A673 (cell line): ENCODE measurements around the gene CIT. TPM values are rescaled to one million over a fixed set of nuclear protein-coding genes. Genes with fewer than 3 reads are reported as not detected.

ENCODE experiments used
- BruUV-seq: library from RNA; stranded (reverse); fragments of 400-500 nt; replicated peaks from 2 replicates; lab custom pipeline; 2021; lab: Mats Ljungman, UMichigan
- CTCF ChIA-PET: fragments of 300-600 bp; sonication (Branson Sonifier 250); formaldehyde crosslinking; loops from one replicate; lab custom pipeline; 2022; ENCODE audit warnings: antibody characterized with exemption; lab: Charles Lee
- POLR2A ChIA-PET: fragments of 300-600 bp; sonication (Branson Sonifier 250); formaldehyde crosslinking; loops from one replicate; lab custom pipeline; 2022; ENCODE audit warnings: antibody characterized with exemption; ENCODE audit not compliant: low non-redundant PET; lab: Charles Lee
- DNase-seq: peaks from one replicate; pipeline ENCODE4 v3.0.0-alpha.2; 2015; ENCODE audit warnings: low spot score
- H3K27ac ChIP-seq: fragments of 200-600 bp; sonication (generic); 2 replicates; pipeline ENCODE4 v1.5.1; 2016; ENCODE audit warnings: mixed run types, low read depth, mild to moderate bottlenecking, mixed read lengths, antibody characterized with exemption, low read length; ENCODE audit not compliant: poor library complexity, severe bottlenecking
- H3K27me3 ChIP-seq: fragments of 200-600 bp; sonication (generic); replicated peaks from 2 replicates; pipeline ENCODE4 v1.6.1; 2017; ENCODE audit warnings: mixed run types, low read depth, mild to moderate bottlenecking, mixed read lengths, antibody characterized with exemption, low read length; ENCODE audit not compliant: insufficient read depth, poor library complexity
- H3K36me3 ChIP-seq: fragments of 200-600 bp; sonication (generic); 2 replicates; pipeline ENCODE4 v1.6.1; 2016; ENCODE audit warnings: mixed run types, mild to moderate bottlenecking, mixed read lengths, antibody characterized with exemption, low read length; ENCODE audit not compliant: insufficient read depth, poor library complexity, severe bottlenecking
- H3K4me1 ChIP-seq: fragments of 200-600 bp; sonication (generic); 2 replicates; pipeline ENCODE4 v1.6.1; 2017; ENCODE audit warnings: mixed run types, mild to moderate bottlenecking, mixed read lengths, antibody characterized with exemption, low read length; ENCODE audit not compliant: insufficient read depth, poor library complexity, severe bottlenecking
- H3K4me3 ChIP-seq: fragments of 200-600 bp; sonication (generic); 2 replicates; pipeline ENCODE4 v1.5.1; 2016; ENCODE audit warnings: low read depth, mixed run types, mild to moderate bottlenecking, mixed read lengths, low read length; ENCODE audit not compliant: poor library complexity, severe bottlenecking
- H3K9me3 ChIP-seq: fragments of 200-600 bp; sonication (generic); 2 replicates; pipeline ENCODE4 v1.6.1; 2016; ENCODE audit warnings: mixed run types, low read depth, mild to moderate bottlenecking, mixed read lengths, antibody characterized with exemption, low read length; ENCODE audit not compliant: poor library complexity, severe bottlenecking
- EZH2 ChIP-seq: fragments of 200-600 bp; sonication (generic); IDR thresholded peaks from 2 replicates; pipeline ENCODE4 v1.6.1; 2017; ENCODE audit warnings: borderline replicate concordance, low read depth, mild to moderate bottlenecking, mixed read lengths, antibody characterized with exemption, low read length; ENCODE audit not compliant: poor library complexity, severe bottlenecking
- intact Hi-C: fragments of 100-400 bp; cut with micrococcal nuclease; formaldehyde crosslinking; loops from one replicate; pipeline ENCODE4 v1.10.0; 2022; ENCODE audit not compliant: unreplicated experiment
- total RNA-seq: library from RNA; stranded (reverse); gene quantifications from 2 replicates; pipeline ENCODE4 v1.2.3, GENCODE V29; 2021
- TF ChIP-seq, protein P1 (sequence below): fragments of 300-800, 200-600 bp; sonication (generic); conservative IDR thresholded peaks from 2 replicates; pipeline ENCODE4 v1.5.1; 2017; ENCODE audit warnings: low read depth, mild to moderate bottlenecking, antibody characterized with exemption, low read length, moderate library complexity, mixed read lengths

CIT gene
- total RNA-seq, 1 experiment from 2014 or later, result 62.4 TPM

DNA sequence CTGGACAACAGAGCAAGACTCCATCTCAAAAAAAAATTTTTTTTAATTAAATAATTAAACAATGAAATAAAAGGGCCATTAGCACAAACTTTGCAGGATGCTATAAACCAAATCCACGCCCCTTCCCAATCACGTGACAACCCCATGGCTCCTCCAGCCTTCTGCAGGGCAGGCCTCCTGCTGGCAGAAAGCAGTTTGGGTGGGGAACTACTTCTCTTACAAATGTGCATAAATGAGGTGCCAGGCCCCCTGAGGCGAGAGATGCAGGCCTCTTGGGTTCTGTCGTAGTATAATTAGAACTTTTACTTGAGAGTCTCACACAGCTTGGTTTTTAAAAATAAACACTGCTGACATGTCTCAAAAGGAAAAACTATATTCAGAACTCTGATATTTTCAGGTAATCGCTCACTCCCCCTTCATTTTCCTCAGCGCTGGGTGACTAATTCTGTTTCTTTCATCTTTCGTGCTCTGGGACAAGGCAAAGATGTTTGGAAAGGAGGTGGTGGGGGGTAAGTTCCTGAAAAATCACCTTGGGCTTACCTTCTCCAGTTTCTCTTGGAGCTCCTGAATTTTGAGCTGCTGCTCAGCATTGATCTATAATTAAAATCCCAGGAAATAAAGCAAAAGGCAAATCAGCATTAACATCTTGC, 101.7 kb downstream of the CIT start:
- CTCF ChIA-PET, result no interaction called here
- Histone ChIP-seq H3K4me3 (no peak overlapping the region), H3K27ac (no peak overlapping the region), H3K36me3 (peaks cover 32% of the 10 kb centered on the region), H3K4me1 (no peaks in the 10 kb centered on the region), H3K27me3 (no peaks in the 10 kb centered on the region), H3K9me3 (no peaks in the 10 kb centered on the region)
- no peak for TF ChIP-seq EZH2
- TF ChIP-seq, protein P1, sequence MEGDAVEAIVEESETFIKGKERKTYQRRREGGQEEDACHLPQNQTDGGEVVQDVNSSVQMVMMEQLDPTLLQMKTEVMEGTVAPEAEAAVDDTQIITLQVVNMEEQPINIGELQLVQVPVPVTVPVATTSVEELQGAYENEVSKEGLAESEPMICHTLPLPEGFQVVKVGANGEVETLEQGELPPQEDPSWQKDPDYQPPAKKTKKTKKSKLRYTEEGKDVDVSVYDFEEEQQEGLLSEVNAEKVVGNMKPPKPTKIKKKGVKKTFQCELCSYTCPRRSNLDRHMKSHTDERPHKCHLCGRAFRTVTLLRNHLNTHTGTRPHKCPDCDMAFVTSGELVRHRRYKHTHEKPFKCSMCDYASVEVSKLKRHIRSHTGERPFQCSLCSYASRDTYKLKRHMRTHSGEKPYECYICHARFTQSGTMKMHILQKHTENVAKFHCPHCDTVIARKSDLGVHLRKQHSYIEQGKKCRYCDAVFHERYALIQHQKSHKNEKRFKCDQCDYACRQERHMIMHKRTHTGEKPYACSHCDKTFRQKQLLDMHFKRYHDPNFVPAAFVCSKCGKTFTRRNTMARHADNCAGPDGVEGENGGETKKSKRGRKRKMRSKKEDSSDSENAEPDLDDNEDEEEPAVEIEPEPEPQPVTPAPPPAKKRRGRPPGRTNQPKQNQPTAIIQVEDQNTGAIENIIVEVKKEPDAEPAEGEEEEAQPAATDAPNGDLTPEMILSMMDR, result no peak
- no TSS peak for BruUV-seq
- POLR2A ChIA-PET, result no interaction called here
- intact Hi-C loops, result no loop called here
- DNase-seq, result peak; percentile 15

DNA sequence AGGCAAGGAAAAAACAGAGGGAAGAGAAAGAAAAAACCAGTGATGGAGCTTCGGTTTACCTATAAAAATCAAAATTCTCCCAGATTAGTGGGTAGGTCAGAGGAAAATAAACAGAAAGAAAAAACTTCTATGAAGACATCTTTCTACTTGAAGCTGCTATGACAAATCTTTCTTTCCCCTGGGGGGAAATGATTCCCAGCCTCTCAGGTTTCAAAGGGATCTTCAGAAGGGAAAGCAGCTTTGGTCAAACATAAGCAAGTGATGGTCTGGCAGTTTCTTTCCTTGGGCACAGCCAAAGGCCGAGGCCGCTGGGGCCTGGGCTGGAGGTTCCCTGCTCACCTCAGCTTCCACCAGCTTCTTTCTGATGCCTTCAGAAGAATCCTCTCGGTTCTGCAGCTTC, 104.7 kb downstream of the CIT start:
- H3K4me3 ChIP-seq, result no peak overlapping the region
- ChIA-PET CTCF (no interaction called here), POLR2A (no interaction called here)
- no peaks in the 10 kb centered on the region for H3K9me3 ChIP-seq
- no peak for DNase-seq
- BruUV-seq, result no TSS peak
- intact Hi-C loops, result no loop called here
- TF ChIP-seq, protein P1, result no peak
- no peak for TF ChIP-seq EZH2
- peaks cover 45% of the 10 kb centered on the region for H3K36me3 ChIP-seq
- no peak overlapping the region for H3K27ac ChIP-seq
- H3K27me3 ChIP-seq, result no peaks in the 10 kb centered on the region
- H3K4me1 ChIP-seq, result no peaks in the 10 kb centered on the region

DNA sequence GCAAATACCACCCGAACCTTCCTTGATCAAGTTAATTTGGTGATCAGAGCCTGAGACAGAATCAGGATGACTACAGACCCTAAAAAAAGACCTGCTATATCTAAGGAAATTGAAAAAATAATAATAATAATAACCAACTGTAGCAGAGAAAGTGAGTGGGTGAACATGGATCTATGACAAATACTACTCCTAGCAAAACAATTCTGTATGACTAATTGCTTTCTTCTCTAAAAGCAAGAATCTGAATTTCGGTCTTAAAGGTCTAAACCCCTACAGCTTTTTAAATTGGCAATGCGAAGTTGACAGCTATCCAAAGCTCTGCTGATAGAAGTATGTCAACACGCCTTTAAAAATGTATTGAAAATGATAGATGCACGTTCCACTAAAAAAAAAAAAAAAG, 107.0 kb downstream of the CIT start:
- TF ChIP-seq, protein P1, result no peak
- no peak for TF ChIP-seq EZH2
- Histone ChIP-seq H3K9me3 (no peaks in the 10 kb centered on the region), H3K27ac (no peak overlapping the region), H3K4me1 (no peaks in the 10 kb centered on the region), H3K27me3 (no peaks in the 10 kb centered on the region), H3K36me3 (peaks cover 36% of the 10 kb centered on the region), H3K4me3 (no peak overlapping the region)
- intact Hi-C loops, result no loop called here
- DNase-seq, result no peak
- ChIA-PET POLR2A (no interaction called here), CTCF (no interaction called here)
- no TSS peak for BruUV-seq
